Effector CD4-positive, alpha-beta T cell (primary cell): ENCODE results near the gene BMAL1.
"Not testable (repeated sequence)": the region's sequence is repeated elsewhere in the genome, so short reads cannot be mapped to it uniquely, and the experiment has no call there.

ENCODE experiments used
- DNase-seq: peaks from one replicate; pipeline ENCODE4 v3.0.0-alpha.2; 2020
- total RNA-seq: gene quantifications from one replicate; lab custom pipeline; 2026; lab: John Stamatoyannopoulos, UW

The BMAL1 gene
- 45.0 reads per million, percentile 66 among the genes with 10 or more reads in this experiment for total RNA-seq

DNA sequence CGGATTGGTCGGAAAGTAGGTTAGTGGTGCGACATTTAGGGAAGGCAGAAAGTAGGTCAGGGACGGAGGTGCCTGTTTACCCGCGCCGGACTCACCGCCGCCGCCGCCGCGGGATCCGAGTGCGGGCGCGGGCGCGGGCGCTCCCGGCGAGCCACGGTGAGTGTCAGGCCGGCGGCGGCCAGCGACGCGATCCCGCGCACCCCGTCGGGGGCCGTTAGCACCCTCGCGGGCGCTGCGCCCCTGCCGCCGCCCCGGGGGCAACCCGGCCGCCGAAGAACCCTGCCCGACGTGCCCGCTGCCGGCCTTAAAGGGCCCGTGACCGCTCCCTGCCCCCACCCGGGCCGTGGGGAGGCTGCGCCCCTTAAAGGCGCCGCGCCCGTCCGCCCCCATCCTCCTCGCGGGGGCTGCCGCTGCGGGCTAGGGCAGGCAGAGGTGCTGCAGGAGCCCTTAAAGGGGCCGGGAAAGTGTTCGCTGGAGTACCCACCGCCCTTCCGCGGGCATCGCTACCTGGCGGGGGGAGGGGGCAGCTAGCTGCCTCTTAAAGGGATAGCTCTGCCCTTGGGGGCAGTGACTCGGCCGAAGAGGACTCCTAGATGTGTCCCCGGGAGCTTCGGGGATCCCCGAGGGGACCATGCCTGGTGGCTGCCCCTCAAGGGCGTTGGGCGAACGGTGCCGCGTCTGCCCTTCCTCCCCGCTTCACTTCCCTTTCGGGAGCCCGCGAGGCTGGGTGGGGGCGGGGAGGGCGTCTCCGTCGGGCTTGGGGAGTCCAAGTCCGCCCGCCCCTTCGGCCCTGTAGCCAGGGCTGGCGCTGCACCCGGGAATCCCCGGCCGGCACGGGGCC, at the start of gene BMAL1:
TSS of gene BMAL1 (plus strand) at position 23 of the 841 bp plus-strand sequence. CDS start 76,519 bp downstream, outside the sequence.
- DNase-seq, result peak; percentile 42

DNA sequence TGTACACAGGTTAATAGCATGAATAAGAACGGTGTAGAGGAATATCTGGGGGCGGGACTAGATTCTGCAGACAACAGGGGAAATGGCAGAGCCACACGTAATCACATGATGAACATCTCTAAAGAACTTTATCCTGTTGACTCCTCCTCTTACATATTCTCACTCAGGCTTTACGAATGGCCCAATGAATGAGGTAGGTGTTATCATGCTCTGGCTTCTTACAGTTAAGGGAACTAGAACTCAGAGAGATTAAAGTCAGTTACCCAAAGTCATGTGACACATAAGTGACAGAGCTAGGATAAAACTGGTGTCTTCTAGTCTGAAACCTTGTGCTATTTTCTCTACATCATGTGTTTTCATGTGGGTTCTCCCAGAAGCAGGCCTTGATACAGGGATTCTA, 49.0 kb upstream of the BMAL1 start:
- no peak for DNase-seq

DNA sequence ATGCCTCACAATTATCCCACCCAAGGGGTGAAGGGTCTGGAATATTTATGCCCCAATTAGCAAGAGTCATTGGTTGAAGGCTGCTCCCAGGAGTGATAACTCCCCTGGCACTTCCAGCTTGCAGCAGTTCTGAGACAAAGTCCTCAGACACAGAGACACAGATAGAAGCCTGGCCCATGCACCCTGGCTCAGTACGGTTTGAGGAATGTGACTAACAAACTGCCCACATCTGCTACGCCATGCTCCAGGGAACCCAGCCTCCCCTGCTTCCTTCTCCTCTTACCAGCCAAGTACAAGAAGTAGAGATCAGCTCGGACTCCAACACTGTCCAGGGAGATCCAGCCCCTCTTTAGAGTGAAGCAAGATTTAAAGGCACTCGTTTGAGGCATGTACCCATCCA, 48.5 kb upstream of the BMAL1 start:
- DNase-seq, result no peak

DNA sequence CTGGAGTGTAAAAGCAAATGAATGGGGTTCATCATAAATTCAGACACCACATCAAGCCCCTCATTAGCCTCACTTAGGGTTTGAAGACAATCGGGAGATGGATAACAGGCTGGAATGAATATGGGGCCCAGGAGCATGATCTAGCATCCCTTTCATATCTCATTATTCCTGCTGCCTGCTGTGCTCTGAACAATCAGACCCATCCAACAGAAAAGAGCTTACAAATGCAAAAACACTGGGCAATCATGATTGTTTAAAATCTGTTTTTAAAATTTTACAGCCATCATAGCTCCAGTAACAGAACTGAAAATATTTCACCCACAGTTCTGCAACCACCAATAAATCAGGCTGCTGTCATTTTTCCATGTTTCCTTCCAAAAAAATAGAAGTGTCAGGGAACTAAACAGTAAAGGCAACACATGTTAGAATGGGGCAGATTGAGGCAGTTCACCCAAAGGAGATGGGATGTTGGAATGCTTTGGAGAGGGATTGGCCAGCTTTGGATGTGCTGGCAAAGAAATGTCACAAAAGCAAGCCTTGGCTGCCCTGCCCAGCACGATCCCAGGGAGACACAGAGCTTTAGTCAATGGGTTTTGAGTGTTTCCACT, 47.8 kb upstream of the BMAL1 start:
- DNase-seq, result no peak

DNA sequence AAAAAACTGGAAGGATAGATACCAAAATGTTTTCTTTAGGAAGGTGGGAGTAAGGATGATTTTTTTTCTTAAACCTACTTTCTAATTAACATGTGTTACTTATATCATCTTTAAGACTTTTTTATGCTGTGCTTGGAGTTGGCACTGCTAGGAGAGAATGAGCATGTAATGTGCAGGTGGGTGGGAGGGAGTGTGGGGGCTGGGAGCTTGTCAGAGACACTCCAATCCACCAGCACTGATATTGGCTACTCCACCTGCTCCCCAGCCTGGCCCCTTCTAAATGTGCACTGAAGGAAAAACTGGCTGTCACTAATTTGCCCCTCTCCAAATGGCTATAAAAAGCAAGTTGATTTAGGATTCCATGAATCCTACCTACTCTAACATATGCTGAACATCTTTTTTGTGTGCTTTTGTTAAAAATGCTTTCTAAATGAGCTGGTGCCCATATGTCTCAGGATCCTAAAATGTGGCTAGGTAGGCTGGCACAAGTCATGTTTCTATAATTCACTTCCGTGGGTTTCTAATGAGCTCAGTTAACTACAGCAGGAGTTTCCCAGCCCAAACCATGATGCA, 44.3 kb upstream of the BMAL1 start:
- DNase-seq, result no peak

DNA sequence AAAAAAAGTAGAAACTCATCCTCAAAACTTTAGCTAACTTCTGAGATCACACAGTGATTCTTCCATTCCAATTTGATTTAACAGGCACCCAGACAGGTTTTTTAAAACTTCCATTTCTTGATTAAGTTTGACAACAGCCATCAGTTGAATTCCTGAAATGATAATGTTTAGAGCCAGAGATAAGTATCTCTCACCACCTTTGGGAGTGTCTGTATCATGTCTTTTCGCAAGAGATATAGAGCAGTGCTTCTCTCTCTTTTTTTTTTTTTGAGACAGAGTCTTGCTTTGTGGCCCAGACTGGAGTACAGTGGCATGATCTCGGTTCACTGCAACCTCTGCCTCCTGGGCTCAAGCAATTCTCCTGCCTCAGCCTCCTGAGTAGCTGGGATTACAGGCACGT, 41.7 kb upstream of the BMAL1 start:
- DNase-seq, result no peak

DNA sequence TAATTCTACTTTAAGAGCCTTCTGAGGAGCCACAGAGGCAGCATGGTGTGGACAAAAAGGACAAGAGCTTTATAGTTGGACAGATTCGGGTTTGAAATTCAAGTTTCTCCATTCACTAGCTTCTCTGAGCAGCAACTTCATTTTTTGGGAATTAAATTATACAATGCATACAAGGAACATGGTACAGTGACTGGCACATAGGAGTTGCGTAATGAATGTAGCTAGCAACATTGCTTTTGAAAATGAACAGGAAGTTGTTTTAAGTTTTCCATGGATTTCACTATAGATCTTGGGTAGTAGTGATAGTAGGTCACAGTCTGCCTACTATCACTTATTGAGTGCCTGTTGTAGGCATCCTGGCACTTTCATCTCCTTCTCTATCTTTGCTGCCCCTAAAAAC, 41.0 kb upstream of the BMAL1 start:
- no peak for DNase-seq

DNA sequence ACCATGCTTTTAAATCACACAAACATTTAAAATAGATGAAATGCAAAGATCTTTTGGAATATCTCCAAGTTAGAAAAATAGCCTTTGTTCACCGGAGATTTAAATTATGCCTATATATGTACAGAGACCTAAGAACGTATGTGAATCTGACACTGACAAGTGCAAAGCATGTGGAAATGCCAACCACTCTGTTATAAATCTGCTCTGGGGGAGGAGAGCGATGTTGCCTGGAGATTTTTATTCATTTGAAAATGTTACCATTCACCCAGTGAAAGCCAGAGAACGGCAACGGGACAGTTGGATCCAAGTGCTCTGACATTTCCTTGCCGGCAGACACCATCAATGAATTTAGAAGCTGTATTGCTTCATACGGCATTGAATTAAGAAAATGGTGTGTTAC, 39.8 kb upstream of the BMAL1 start:
- DNase-seq, result no peak

DNA sequence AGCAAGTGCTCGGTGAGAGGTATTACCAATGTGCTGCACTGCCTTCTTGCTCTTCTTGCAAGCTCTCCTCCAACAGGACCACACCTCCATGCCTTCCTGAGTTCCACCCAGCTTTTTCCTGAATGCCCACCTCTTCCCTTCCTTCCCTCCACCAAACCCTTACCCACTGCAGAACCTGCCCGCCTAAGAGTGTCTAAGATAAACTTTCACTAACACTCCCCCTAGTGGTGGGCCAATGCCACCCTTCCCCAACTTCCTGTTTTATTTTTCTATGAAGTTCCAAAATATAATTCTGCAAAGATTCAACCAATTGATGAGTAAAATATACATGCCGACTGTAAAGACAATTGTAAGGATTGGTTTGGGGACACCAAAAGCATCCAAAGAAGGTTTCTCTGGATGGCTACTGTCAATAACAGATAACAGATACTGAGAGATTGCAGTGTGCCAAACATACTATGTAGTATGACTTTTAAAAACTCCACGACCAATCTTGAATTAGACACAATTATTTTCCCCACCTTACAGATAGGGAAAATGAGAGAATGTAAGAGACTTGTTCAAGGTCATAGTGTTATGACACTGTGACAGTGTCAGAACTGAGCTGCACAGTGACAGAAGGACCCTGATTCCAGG, 38.6 kb upstream of the BMAL1 start:
- DNase-seq, result peak; percentile 51

DNA sequence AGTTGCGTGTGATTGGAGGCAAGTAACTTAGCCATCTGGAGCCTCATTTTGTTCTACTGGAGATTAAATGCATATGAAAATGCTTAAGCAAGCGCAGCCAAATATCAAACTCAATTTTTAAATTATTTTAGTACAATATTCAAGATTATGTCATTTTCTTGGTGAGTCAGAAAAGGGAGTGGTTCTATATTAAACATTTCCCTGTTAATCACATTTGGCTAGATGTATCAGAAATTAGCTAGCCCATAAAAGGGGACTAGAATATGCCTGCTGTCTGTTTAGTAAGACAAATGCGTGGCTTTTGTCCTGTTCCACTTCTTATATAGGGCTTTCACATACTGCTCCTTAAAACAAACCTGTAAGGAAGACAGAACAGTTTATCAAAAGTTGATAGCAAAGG, 35.0 kb upstream of the BMAL1 start:
- DNase-seq, result no peak

DNA sequence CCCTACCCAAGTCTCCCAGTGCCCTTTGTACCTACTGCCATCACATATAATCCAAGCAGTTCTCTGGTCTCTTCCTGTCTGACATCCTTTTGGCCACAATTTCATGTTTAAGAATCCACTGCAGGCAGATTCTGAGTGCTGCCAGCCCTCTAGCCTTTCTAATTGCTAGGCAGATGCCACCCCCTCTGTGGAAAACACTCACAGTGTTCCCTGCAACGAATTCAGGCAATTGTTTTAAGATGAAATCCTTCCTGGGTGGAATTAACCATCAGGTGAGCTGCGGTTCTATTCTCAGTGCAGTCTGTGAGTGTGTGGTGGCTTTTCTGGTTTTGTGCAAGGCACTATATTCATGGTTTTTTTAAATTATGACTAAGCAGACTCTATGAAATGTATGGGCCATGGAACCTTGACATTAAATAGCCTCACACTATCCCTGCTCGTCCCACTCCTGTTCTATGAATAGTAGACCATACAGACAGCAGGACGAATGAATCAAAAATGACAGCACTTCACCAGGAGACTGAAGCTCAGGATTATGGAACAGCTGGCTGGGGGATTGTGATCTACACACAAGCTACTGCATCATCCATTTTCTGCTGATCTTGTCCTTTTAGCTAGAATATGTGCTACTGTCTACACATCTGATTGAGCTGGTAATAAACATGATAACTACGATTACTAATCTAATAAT, 29.8 kb upstream of the BMAL1 start:
- no peak for DNase-seq

DNA sequence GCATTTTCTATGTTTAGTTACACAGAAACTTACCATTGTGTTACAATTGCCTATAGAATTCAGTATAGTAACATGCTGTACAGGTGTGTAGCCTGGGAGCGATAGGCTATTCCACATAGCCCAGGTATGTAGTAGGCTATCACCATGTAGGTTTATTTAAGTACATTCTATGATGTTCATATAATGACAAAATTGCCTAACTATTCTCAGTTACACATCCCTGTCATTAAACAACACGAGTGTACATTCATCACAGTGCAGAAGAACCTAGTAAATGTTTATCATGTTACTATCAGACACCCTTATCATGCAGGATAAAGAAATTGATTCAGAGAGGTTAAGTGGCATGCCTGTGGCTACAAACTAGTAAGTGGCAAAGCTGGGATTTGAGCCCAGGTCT, 28.4 kb upstream of the BMAL1 start:
- no peak for DNase-seq

DNA sequence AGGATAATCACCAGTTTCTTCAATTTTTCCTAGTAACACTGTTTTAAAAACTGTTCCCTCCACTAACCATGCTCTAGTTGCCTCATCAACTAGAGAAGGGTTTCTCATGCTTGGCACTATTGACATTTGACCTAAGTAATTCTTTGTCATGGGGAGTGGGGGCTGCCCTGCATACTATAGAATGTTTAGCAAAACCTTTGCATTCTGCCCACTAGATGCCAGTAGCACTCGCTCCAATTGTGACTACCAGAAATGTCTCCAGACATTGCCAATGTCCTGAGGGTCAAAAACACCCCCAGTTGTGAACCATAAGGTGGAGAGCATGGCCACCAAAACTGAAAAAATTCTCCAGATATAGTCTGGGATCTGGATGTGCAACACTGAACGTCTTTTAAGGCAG, 27.6 kb upstream of the BMAL1 start:
- DNase-seq, result no peak

DNA sequence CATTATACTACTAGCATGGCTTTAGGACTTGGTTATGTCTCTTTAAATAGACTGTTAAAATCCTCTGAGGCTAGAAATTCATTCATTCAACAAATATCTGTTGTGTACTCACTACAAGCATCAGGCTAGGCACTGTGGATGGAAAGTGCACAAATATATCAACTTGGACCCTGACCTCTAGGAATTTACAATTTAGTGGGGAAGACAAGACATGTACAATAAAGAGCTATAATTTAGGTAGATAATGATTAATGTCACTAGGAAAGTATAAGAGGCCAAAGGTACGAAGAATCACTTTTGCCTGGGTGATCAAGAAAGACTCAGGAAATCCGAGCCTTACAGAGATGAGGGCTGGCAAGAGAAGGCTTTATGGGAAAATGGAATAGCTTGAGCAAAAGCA, 25.6 kb upstream of the BMAL1 start:
- DNase-seq, result no peak

DNA sequence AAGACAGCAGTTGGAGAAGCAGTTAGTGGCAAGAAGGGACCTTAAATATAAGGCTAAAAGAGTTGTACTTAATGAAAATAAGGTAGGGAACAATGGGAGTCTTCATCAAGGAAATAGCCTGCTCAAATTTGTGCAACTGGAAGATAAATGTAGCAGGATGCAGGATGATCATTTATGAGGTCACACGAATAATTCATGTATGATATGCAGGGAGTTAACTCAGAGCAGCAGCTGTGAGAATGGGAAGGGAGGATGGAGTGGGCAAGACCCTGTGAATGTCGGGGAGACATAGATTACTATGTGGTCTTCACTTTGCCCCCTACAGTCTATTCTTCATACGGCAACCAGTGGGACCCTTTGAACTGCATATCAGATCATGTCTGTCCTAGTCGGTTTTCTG, 25.2 kb upstream of the BMAL1 start:
- no peak for DNase-seq

DNA sequence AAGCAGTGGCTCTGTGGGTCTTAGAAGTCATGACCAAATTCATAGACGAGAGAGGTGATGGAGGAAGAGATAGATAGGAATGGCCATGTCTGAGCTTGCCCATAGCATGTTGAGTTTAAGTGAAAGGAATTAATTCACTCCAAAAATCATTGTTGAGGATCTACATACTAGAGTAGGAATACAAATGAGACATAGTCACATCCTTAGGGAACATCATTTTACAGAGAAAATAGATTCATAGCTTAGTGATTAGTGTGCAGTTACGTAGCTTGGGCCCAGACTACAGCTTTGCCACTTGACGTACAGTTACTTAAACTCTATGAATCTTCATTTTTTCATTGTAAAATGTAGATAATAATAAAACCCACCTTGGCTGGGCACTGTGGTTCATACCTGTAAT, 21.4 kb upstream of the BMAL1 start:
- no peak for DNase-seq

DNA sequence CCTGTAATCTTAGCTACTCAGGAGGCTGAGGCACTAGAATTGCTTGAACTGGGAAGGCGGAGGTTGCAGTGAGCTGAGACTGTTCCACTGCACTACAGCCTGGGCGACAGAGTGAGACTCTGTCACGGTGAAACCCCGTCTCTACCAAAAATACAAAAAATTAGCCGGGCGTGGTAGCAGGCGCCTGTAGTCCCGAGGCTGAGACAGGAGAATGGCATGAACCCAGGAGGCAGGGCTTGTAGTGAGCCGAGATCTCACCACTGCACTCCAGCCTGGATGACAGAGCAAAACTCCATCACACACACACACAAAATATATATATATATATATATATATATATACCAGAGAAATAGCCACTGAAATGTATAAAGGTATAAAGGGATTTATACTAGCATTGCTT, 19.5 kb upstream of the BMAL1 start:
- not testable (repeated sequence) for DNase-seq

DNA sequence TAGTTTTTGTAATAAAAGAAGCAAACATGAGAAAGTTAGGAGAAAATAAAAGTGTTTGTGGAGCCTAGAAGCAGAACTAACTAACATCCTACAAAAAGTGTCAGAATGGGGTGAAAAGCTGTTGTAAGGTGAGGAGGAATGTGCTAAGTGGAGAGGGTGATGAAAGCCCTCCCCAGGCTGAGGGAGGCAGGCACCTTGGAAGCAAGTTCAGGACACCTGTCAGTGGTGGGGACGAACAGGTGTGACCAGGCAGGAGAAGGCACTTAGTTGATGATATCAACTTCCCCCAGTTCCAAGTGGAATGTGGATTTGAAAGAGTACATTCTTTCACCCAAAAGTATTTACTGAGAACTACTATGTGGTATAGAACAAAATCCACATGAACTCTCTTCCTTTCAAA, 18.7 kb upstream of the BMAL1 start:
- DNase-seq, result no peak

DNA sequence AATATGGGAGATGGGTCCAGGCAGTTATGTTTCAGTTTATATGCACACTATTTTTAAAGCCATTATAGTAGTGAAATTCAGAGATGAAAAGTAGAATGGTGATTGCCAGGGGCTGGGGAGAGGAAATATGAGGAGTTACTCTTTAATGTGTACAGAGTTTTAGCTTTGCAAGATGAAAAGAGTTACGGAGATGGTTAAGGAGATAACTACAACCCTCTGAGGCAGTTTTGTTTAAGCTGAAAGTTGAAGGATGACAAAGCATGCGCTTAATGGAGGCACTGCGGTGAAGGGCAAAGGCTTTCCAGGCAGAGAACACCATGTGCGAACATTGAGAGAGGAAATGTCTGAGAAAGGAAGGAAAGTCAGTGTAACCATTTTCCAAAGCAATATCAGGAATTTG, 18.2 kb upstream of the BMAL1 start:
- DNase-seq, result no peak

DNA sequence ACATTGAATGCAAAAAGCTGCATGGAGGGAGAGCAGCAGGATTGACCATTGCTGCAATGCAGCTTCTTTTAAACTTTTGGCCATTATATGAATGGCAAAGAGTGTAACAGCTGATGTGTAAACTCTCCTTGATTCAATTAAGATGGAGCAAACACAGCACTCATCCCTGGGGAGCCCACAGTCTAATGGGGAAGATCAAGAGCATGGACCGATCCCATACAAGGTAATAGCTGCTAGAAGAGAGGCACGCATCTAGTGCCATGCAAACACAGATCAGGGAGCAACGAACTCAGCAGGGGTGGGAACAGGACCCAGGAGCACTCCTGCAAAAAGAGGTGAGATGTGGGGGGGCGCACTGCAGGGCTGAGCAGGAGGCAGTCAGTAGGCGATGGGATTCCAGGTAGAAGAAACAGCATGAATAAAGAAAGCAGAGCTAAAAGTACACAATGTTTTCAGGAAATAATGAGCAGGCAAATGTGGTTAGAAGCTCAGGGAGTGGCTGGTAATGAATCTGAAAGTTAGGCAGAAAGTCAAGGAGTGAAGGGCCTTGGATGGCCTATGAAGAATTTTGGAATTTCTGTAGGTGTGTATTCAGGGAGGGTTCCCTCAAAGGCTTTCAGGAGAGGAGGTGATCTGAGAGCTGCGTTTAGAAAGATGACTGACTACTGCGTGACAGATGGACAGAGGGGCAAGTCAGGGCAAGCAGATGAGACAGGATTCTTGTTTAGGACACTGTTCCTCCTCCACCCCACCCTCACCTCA, 17.2 kb upstream of the BMAL1 start:
- DNase-seq, result no peak

DNA sequence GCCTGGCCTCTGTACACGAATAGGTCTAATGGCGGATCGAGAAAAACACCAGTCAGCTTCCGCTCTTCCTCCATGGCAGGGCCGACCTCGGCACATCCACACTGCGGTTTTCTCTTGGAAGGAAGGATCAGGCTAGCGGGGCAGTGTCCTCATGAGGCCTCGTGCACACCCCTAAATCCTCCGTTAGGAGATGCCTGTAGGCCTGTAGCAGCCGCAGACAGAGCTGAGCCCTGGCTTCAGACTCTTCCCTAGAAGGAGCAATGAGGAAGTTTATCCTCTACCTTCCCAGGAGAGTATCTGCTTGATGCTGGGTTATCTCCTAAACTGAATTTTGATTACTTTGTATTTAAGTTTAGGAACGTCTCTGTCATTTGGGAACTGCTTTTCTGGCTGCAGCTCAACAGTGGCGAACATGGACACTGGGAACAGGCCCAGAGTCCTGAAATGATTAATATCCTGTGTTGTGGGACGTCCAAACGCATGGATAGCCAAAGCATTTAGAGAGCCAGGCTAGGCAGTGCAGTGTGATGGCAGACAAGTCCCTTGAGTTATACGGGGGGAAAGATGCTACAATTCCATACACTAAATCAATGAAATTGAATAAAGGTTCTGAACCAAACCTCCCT, 16.5 kb upstream of the BMAL1 start:
- no peak for DNase-seq

DNA sequence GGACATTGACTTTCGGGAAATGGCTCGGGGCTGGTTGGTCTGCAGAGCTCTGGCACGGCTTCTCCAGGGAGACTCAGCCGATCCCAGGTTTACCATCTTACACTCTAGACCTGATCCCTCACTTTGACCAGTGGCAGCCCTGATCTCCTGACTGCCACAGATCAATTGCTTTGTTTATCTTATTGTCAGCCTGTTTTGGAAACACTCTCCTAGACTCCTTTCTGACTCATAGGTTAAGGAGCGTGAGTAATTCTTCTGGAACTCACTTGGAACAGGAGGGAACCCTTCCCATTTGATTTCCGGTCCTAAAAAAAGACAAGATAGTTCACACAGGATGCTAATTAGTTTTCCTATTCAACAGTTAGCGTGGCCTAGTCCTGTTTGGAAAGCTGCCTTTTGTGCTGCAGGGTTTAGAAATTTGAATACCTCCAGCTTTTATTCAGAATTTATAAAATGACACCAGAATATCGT, 16.0 kb upstream of the BMAL1 start:
- no peak for DNase-seq
